Fibroblast of gingiva (primary cell): ENCODE results near the gene CCDC40.
"Not testable (repeated sequence)": the region's sequence is repeated elsewhere in the genome, so short reads cannot be mapped to it uniquely, and the experiment has no call there.

ENCODE experiments used
- DNase-seq: peaks from one replicate; pipeline ENCODE4 v3.0.0-alpha.2; 2011; ENCODE audit warnings: low read depth

CCDC40 gene

DNA sequence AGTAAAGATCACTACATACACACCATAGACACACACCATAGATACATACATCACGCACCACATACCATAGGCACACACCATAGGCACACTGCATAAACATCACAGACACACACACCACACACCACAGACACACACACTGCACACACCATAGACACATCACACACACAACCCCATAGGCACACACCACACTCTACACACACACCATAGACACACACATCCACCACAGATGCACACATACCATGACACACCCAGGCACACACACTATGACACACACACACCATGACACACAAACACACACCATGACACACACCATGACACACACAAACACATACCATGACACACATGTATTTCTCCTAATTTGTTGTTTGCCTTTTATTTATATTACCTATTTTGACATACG lies 14.8 kb upstream of the CCDC40 start:
- DNase-seq = no peak

DNA sequence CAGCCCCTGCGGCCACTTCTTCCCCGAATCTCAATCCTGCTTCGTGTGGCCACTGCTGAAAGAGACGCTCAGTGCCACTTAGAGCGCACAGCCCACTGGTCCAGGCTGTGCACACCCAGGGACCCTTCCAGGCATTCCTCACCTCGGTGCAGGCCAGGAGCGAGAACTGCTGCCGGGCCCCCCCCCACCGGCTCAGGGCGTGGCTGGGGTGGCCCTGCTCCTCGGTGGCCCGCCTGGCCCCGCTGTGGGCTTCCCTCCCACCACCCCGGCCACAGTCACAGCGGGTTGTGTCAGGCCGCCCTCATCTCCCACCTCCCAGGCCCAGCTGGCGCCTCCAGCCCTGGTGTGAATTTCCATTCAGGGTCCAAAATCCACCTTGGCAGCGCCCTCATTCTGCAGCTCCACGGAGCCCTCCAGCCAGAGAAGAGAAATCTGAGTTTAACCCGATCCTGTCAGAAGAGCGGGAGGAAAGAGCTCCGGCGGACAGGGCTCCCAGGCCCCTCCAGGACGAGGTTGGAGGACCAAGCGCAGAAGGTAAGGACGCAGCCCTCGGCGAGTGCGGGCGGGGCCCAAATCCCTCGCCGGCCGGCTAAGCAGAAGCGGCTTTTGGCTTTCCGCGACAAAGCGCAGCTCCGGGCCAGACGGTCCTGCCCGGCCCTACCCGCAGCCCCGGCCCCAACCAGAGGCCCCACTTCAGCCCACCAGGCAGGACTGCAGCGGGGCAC lies 12.8 kb upstream of the CCDC40 start:
- no peak for DNase-seq

GRCh38 chr17:80024206-80024972 lies 12.1 kb upstream of the CCDC40 start:
- no peak for DNase-seq

DNA sequence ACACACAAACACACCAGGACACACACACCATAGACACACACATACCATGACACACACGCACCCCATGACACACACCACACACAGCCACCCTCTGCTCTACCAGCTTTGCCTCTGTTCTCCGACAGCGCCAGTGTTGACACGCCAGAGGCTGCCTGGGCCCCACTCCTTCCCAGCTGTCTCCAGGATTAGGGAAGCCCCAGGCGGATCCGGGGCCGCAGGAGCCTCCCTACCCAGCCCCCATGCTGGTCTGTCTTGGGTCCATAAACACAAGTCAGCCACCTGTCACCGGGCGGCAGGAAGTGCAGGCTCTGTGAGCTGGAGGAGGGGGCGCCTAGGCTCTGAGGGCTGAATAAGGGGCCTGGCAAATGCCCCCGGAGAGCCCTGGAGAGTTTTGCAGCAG lies 11.3 kb upstream of the CCDC40 start:
- no peak for DNase-seq

DNA sequence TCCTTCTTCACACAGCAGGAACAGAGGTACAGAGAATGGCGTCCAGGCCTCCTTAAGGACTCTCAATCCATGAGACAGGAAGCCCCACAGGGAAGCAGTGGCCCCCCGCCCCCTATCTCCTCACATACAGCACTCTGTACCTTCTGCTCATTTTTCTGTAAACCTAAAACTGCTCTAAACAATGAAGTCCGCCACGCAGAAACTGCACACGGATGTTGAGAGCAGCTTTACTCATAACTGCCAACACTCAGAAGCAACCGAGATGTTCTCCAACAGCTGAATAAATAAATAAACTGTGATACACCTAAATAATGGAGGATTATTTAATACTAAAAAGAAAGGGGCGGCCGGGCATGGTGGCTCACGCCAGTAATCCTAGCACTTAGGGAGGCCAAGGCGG lies 10.6 kb upstream of the CCDC40 start:
- DNase-seq = no peak

GRCh38 chr17:80026359-80027042 lies 9.9 kb upstream of the CCDC40 start:
- DNase-seq = no peak

DNA sequence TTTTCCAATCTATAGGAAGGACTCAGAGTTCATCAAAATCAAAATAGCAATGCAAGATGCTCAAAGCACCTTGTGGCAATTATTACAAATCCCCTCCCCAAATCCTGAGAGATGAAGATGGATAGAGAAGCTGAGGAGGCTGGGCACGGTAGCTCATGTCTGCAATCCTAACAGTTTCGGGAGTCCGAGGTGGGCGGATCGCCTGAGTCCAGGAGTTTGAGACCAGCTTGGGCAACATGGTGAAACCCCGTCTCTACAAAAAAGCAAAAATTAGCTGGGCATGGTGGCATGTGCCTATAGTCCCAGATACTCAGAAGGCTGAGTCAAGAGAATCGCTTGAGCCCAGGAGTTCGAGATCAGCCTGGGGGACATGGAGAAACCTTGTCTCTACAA lies 9.4 kb upstream of the CCDC40 start:
- DNase-seq = no peak

DNA sequence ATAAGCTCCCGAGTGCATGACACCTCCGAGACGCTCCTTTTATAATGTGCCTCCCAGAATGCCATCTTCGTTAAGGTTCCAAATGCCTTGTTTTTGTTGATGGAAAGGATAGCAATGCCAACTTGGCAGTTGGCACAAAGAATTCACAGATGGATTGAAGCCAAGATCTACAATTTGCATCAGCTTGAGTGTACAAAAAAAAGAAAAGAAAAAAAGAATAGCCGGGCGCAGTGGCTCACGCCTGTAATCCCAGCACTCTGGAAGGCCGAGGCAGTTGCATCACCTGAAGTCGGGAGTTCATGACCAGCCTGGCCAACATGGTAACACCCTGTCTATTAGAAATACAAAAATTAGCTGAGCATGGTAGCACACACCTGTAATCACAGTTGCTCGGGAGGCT lies 8.4 kb upstream of the CCDC40 start:
- DNase-seq = peak; percentile 64

DNA sequence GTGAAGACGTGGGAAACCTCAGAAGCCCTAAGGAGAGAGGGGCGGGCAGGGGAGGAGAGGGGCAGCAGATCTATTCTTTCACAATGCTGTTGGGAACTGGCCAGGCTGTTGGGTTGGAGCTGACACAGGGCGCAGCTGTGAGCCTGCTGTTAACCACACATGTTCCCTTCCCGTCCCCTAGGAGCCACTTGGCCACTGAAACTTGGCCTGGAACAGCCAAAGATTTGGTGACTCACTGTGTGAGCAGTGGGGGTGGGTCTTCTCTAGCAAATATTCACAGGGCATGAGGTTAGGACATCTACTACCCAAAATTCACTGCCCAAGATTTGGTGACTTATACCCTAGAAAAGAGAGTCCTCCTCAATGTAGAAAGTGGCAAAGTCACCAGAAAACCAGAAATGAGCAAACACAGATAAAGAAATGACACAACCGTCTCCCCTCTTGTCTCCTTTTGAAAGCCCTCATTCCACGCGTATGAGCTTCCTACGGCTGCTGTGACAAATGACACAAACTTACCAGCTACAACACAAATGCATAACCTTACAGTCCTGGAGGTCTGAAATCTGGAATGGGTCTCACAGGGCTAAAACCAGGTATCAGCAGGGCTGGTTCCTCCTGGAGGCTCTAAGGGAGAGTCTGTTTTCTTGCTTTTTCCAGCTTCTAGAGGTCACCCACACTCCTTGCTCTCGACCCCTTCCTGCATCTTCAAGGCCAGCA lies 7.0 kb upstream of the CCDC40 start:
- DNase-seq = peak; percentile 97

DNA sequence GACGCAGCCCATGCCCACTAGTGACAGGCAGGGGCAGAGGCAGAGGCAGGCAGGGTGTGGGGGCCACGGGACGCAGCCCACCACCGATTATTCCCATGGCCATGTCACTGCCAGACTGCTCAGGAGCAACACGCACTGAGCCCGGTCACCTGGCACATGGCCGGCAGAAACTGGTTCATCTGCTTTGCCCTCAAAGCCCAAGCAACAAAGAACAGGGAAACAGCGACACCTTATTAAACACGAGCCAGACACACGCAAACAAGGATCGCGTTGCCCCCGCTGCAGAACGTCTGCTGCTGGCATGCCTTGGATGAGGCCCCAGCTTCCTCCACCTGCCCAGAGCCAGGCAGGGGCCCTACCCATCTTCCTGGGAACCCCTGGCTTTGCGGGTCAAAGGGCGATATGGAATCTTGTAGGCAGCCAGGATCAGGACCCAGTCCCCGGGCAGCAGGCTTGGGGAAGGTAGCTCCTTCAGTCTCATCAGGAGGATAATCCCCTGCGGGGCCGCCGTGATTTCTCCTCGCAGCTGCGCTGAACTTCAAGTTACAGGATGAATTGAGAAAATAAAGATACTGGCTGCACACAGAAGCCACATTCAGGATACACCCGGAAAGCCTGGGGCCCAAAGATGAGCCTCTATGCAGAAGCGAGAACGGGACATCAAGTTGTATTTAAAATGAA lies 5.6 kb upstream of the CCDC40 start:
- DNase-seq = no peak

GRCh38 chr17:80031691-80032430 lies 4.6 kb upstream of the CCDC40 start:
- no peak for DNase-seq

DNA sequence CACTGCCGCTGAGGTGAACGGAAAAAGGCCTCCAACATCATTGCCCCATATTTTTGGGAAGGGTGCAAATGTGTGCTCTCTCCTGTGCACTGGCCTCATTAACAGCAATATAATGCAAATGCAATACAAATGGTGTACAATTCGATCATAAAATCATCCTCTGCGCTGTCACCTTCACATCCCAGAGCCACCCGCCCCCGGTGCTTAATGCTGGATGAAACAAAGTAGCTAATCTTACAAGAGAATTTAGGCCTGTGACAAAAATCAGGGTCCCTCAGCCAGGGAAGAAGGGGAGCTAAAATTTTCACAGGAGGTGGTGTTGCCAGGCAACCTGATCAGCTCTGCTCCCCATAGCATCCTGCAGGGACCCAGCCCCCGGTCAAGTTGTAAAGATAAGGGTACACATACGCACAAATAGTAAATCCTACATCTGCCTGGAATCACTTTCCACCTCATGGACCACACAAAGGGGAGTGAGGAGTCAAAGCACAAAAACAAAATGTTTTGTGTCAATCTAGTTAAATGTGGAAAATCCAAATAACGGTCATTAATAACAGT lies 3.7 kb upstream of the CCDC40 start:
- DNase-seq = no peak

DNA sequence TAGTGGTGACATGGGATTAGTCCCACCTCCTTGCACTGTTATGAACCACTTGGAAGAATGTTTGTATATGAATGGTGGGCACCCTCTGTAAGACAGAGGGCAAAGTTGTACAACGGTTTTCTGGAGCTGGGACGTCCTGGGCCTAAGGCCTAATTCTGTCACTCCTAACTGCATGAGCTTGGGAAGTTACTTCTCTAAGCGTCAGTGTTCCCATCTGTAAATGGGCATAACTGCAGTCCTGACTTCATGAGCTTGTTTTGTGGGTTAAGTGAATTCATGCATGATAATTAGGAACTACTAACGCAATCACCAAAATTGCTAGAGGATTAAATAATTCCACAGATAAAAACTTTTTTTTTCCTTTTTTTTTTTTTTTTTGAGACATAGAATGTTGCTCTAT lies 2.6 kb upstream of the CCDC40 start:
- DNase-seq = no peak

DNA sequence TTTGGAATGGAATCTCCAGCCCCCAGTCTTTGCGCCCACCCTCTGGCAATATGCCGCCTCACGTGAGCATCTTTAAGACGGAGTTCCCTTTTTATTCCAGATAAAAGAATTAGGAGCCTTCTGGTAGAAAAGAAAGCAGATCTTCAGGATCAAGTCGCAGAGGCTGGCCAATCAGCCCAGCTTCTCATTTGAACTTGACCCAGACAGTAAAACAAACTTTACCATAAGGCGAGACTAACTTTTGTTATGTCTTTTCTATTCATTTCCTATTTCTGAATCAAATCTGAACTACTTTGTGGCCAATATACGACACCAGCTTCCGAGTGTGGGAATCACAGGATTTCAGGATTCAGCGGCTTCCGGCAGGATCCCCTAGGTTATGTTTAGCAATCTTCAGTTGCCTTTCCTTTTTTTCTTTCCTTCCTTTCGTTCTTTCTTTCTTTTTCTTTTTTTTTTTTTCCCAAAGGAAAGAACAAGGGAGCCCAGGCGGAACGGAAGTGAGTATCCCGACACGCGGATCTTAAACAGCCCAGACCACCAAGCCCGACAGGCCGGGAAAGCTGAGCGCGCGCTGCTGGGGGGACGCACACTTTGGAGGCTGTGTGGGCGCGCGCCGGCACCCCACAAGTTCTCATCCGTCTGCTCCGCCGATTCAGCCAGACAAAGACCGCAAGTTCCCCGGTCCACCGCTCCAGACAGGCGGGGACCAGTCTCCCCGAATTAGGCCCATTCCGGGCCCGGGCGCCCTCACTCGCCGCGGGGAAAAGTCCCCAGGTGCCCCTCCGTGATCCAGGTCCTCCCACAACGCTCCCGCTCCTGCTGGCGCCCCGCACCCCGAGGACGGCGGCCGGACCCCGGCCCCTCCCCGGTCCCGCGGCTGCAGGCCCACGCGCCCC lies 1.4 kb upstream of the CCDC40 start:
- no peak for DNase-seq

DNA sequence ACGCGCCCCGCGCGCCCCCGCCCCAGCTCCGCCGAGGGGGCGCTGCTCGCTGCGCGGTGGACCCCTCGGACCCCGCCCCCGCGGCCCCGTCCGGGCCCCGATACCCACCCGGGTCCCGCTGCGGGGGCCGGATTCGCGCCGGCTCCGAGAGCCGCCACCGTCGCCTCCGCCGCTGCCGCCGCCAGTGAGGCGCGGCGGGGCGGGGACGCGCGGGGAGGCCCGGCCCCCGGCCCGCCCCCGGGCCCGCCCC lies 830 bp upstream of the CCDC40 start, which contains the start of gene TBC1D16:
TSS of gene TBC1D16 (minus strand) at position 186 of the 250 bp plus-strand sequence. CDS start 22,325 bp downstream, outside the sequence.
- no peak for DNase-seq

GRCh38 chr17:80036715-80037477 lies 454 bp downstream of the CCDC40 start:
- DNase-seq = no peak

DNA sequence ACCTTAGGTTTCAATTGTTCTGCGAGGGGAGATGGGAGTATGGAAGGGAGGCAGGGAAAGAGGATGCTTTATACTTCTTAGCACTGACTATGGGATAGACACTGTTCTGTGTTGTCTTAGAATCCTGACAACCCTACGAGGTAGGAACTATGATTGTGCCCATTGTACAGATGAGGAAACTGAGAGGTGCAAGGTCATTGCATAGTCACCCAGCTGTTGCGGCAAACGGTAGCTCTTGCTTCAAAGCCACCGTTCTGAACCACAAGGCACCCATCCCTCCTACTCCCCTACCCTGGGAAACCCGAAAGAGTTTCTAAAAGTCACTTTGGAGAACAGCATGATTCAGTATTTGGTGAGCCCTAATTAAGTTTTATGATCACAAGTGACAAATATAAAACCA lies 7.5 kb downstream of the CCDC40 start:
- no peak for DNase-seq

- DNase-seq = no peak
Measured at GRCh38 chr17:80045703-80046102, 9.3 kb downstream of the CCDC40 start.

GRCh38 chr17:80046709-80047108 lies 10.3 kb downstream of the CCDC40 start:
- DNase-seq = not testable (repeated sequence)
